Testis (tissue), 2 donors: ENCODE results near the gene ZNF688.

Source experiments
- POLR2A ChIP-seq: fragments of 450-650 bp; IDR thresholded peaks from one replicate; pipeline ENCODE4 v1.6.1; 2017; ENCODE audit warnings: antibody characterized with exemption, mild to moderate bottlenecking, moderate library complexity
- TF ChIP-seq, protein P1 (sequence below), 3 experiments: fragments of 450-650 bp in 2 of 3; fragments of 200-600 bp in 1 of 3; sonication (generic) in 1 of 3; IDR thresholded peaks; one replicate each; pipeline ENCODE4 v1.5.1; 2016 to 2019; ENCODE audit warnings: antibody characterized with exemption in 3 of 3, mild to moderate bottlenecking in 2 of 3, moderate library complexity in 1 of 3

- TF ChIP-seq, protein P1, sequence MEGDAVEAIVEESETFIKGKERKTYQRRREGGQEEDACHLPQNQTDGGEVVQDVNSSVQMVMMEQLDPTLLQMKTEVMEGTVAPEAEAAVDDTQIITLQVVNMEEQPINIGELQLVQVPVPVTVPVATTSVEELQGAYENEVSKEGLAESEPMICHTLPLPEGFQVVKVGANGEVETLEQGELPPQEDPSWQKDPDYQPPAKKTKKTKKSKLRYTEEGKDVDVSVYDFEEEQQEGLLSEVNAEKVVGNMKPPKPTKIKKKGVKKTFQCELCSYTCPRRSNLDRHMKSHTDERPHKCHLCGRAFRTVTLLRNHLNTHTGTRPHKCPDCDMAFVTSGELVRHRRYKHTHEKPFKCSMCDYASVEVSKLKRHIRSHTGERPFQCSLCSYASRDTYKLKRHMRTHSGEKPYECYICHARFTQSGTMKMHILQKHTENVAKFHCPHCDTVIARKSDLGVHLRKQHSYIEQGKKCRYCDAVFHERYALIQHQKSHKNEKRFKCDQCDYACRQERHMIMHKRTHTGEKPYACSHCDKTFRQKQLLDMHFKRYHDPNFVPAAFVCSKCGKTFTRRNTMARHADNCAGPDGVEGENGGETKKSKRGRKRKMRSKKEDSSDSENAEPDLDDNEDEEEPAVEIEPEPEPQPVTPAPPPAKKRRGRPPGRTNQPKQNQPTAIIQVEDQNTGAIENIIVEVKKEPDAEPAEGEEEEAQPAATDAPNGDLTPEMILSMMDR (IDR thresholded peaks at IDR 0.05), result no peak
- TF ChIP-seq POLR2A, result no peak
Observed at GRCh38 chr16:30523768-30524574, 47.5 kb downstream of the ZNF688 start.
